Measurements from ENCODE around the gene CDADC1. TPM values are rescaled to one million over a fixed set of nuclear protein-coding genes. Genes with fewer than 3 reads are reported as not detected.
A peak's percentile ranks its signal among the peaks of the same experiment; 100 is the strongest.

CDADC1 gene
- total RNA-seq, 1 experiment from 2014 or later = 4.0 TPM

DNA sequence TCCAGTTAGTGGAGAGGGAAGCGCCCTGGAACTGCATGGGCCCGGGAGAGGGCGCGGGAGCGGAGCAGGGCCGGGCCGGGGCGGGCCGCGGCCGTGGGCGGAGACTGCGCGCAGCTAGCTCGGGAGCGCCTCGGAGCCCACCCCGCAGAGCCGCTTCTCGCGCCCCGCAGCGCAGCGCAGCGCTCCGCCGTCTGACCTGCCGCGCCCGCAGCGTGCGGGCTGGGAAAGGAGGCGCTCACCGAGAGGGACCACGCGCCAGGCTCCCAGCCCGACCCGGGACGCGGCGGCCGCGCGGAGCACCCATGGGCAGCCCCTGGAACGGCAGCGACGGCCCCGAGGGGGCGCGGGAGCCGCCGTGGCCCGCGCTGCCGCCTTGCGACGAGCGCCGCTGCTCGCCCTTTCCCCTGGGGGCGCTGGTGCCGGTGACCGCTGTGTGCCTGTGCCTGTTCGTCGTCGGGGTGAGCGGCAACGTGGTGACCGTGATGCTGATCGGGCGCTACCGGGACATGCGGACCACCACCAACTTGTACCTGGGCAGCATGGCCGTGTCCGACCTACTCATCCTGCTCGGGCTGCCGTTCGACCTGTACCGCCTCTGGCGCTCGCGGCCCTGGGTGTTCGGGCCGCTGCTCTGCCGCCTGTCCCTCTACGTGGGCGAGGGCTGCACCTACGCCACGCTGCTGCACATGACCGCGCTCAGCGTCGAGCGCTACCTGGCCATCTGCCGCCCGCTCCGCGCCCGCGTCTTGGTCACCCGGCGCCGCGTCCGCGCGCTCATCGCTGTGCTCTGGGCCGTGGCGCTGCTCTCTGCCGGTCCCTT, 27.5 kb upstream of the CDADC1 start, which contains the start of gene MLNR:
Gene MLNR (plus strand): TSS at position 303 of the 820 bp plus-strand sequence. CDS start 0 bp downstream, at position 303.
- H3K36me3 Mint-ChIP-seq = 0 out of 2 replicates have a peak, but pooled peaks cover 3% of the 10 kb centered on the region
- peaks cover 25% of the 10 kb centered on the region for H3K4me1 Mint-ChIP-seq
- peaks cover 94% of the 10 kb centered on the region for H3K27me3 Mint-ChIP-seq (ENCODE audit: low read depth)
- peak; percentile 64 for DNase-seq (ENCODE audit: low spot score)
- ATAC-seq = peak; percentile 76
- ChIA-PET POLR2A (no interaction called here), CTCF (interaction anchor here (1.0 to 1.2 kb wide), 4 partner anchors 9 to 61 kb away, joined by 3 to 4 read pairs (median 4); partner anchors contain the start of gene CDADC1)
- H3K27ac Mint-ChIP-seq = no peak within 1 kb of the TSS
- H3K9me3 Mint-ChIP-seq = no peaks in the 10 kb centered on the region
- peak within 1 kb of the TSS; percentile 69 for H3K4me3 Mint-ChIP-seq
- TF ChIP-seq, protein P1, sequence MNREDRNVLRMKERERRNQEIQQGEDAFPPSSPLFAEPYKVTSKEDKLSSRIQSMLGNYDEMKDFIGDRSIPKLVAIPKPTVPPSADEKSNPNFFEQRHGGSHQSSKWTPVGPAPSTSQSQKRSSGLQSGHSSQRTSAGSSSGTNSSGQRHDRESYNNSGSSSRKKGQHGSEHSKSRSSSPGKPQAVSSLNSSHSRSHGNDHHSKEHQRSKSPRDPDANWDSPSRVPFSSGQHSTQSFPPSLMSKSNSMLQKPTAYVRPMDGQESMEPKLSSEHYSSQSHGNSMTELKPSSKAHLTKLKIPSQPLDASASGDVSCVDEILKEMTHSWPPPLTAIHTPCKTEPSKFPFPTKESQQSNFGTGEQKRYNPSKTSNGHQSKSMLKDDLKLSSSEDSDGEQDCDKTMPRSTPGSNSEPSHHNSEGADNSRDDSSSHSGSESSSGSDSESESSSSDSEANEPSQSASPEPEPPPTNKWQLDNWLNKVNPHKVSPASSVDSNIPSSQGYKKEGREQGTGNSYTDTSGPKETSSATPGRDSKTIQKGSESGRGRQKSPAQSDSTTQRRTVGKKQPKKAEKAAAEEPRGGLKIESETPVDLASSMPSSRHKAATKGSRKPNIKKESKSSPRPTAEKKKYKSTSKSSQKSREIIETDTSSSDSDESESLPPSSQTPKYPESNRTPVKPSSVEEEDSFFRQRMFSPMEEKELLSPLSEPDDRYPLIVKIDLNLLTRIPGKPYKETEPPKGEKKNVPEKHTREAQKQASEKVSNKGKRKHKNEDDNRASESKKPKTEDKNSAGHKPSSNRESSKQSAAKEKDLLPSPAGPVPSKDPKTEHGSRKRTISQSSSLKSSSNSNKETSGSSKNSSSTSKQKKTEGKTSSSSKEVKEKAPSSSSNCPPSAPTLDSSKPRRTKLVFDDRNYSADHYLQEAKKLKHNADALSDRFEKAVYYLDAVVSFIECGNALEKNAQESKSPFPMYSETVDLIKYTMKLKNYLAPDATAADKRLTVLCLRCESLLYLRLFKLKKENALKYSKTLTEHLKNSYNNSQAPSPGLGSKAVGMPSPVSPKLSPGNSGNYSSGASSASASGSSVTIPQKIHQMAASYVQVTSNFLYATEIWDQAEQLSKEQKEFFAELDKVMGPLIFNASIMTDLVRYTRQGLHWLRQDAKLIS (CRISPR knock-in tag; IDR thresholded peaks at IDR 0.05; ENCODE audit: borderline replicate concordance) = no peak
- TF ChIP-seq, protein P2, sequence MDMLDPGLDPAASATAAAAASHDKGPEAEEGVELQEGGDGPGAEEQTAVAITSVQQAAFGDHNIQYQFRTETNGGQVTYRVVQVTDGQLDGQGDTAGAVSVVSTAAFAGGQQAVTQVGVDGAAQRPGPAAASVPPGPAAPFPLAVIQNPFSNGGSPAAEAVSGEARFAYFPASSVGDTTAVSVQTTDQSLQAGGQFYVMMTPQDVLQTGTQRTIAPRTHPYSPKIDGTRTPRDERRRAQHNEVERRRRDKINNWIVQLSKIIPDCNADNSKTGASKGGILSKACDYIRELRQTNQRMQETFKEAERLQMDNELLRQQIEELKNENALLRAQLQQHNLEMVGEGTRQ (CRISPR knock-in tag; IDR thresholded peaks at IDR 0.05) = no peak
- TF ChIP-seq TP53 (CRISPR knock-in tag; IDR thresholded peaks at IDR 0.05) (0 out of 2 replicates have a peak, but pooled peaks have one; percentile 51), CREM (CRISPR knock-in tag; IDR thresholded peaks at IDR 0.05) (peak; percentile 45; the same call in 1 of the 2 replicates), JAZF1 (CRISPR knock-in tag; IDR thresholded peaks at IDR 0.05) (no peak), ZNF396 (CRISPR knock-in tag; IDR thresholded peaks at IDR 0.05; ENCODE audit: borderline replicate concordance) (no peak), RELA (CRISPR knock-in tag; IDR thresholded peaks at IDR 0.05; ENCODE audit: borderline replicate concordance) (peak; percentile 21; the same call in 1 of the 2 replicates), MXD4 (CRISPR knock-in tag; IDR thresholded peaks at IDR 0.05; ENCODE audit: borderline replicate concordance) (no peak), OVOL2 (CRISPR knock-in tag; IDR thresholded peaks at IDR 0.05; ENCODE audit: borderline replicate concordance) (no peak), ZNF671 (CRISPR knock-in tag; IDR thresholded peaks at IDR 0.05) (no peak), ZNF317 (CRISPR knock-in tag; IDR thresholded peaks at IDR 0.05; ENCODE audit: borderline replicate concordance, low read depth) (0 out of 2 replicates have a peak, but pooled peaks have one; percentile 33), NFYB (CRISPR knock-in tag; conservative IDR thresholded peaks at IDR 0.05; ENCODE audit: low read depth) (peak; percentile 3; the same call in 1 of the 2 replicates), NR1H2 (CRISPR knock-in tag; IDR thresholded peaks at IDR 0.05) (no peak; the same call in 1 of the 2 replicates)
- TF ChIP-seq, protein P3, sequence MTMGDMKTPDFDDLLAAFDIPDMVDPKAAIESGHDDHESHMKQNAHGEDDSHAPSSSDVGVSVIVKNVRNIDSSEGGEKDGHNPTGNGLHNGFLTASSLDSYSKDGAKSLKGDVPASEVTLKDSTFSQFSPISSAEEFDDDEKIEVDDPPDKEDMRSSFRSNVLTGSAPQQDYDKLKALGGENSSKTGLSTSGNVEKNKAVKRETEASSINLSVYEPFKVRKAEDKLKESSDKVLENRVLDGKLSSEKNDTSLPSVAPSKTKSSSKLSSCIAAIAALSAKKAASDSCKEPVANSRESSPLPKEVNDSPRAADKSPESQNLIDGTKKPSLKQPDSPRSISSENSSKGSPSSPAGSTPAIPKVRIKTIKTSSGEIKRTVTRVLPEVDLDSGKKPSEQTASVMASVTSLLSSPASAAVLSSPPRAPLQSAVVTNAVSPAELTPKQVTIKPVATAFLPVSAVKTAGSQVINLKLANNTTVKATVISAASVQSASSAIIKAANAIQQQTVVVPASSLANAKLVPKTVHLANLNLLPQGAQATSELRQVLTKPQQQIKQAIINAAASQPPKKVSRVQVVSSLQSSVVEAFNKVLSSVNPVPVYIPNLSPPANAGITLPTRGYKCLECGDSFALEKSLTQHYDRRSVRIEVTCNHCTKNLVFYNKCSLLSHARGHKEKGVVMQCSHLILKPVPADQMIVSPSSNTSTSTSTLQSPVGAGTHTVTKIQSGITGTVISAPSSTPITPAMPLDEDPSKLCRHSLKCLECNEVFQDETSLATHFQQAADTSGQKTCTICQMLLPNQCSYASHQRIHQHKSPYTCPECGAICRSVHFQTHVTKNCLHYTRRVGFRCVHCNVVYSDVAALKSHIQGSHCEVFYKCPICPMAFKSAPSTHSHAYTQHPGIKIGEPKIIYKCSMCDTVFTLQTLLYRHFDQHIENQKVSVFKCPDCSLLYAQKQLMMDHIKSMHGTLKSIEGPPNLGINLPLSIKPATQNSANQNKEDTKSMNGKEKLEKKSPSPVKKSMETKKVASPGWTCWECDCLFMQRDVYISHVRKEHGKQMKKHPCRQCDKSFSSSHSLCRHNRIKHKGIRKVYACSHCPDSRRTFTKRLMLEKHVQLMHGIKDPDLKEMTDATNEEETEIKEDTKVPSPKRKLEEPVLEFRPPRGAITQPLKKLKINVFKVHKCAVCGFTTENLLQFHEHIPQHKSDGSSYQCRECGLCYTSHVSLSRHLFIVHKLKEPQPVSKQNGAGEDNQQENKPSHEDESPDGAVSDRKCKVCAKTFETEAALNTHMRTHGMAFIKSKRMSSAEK (CRISPR knock-in tag; IDR thresholded peaks at IDR 0.05; ENCODE audit: borderline replicate concordance) = no peak
- TF ChIP-seq, protein P4, sequence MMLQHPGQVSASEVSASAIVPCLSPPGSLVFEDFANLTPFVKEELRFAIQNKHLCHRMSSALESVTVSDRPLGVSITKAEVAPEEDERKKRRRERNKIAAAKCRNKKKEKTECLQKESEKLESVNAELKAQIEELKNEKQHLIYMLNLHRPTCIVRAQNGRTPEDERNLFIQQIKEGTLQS (CRISPR knock-in tag; conservative IDR thresholded peaks at IDR 0.05) = peak; percentile 76; the same call in 1 of the 2 replicates
- TF ChIP-seq, protein P5, sequence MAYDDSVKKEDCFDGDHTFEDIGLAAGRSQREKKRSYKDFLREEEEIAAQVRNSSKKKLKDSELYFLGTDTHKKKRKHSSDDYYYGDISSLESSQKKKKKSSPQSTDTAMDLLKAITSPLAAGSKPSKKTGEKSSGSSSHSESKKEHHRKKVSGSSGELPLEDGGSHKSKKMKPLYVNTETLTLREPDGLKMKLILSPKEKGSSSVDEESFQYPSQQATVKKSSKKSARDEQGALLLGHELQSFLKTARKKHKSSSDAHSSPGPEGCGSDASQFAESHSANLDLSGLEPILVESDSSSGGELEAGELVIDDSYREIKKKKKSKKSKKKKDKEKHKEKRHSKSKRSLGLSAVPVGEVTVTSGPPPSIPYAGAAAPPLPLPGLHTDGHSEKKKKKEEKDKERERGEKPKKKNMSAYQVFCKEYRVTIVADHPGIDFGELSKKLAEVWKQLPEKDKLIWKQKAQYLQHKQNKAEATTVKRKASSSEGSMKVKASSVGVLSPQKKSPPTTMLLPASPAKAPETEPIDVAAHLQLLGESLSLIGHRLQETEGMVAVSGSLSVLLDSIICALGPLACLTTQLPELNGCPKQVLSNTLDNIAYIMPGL (CRISPR knock-in tag; IDR thresholded peaks at IDR 0.05) = peak; percentile 90
- TF ChIP-seq, protein P6, sequence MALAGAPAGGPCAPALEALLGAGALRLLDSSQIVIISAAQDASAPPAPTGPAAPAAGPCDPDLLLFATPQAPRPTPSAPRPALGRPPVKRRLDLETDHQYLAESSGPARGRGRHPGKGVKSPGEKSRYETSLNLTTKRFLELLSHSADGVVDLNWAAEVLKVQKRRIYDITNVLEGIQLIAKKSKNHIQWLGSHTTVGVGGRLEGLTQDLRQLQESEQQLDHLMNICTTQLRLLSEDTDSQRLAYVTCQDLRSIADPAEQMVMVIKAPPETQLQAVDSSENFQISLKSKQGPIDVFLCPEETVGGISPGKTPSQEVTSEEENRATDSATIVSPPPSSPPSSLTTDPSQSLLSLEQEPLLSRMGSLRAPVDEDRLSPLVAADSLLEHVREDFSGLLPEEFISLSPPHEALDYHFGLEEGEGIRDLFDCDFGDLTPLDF (CRISPR knock-in tag; IDR thresholded peaks at IDR 0.05) = peak; percentile 89; the same call in 1 of the 2 replicates
- TF ChIP-seq, protein P7, sequence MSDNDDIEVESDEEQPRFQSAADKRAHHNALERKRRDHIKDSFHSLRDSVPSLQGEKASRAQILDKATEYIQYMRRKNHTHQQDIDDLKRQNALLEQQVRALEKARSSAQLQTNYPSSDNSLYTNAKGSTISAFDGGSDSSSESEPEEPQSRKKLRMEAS (CRISPR knock-in tag; IDR thresholded peaks at IDR 0.05) = peak; percentile 97
- TF ChIP-seq, protein P8, sequence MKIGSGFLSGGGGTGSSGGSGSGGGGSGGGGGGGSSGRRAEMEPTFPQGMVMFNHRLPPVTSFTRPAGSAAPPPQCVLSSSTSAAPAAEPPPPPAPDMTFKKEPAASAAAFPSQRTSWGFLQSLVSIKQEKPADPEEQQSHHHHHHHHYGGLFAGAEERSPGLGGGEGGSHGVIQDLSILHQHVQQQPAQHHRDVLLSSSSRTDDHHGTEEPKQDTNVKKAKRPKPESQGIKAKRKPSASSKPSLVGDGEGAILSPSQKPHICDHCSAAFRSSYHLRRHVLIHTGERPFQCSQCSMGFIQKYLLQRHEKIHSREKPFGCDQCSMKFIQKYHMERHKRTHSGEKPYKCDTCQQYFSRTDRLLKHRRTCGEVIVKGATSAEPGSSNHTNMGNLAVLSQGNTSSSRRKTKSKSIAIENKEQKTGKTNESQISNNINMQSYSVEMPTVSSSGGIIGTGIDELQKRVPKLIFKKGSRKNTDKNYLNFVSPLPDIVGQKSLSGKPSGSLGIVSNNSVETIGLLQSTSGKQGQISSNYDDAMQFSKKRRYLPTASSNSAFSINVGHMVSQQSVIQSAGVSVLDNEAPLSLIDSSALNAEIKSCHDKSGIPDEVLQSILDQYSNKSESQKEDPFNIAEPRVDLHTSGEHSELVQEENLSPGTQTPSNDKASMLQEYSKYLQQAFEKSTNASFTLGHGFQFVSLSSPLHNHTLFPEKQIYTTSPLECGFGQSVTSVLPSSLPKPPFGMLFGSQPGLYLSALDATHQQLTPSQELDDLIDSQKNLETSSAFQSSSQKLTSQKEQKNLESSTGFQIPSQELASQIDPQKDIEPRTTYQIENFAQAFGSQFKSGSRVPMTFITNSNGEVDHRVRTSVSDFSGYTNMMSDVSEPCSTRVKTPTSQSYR (CRISPR knock-in tag; IDR thresholded peaks at IDR 0.05) = 0 out of 2 replicates have a peak, but pooled peaks have one; percentile 59

Data from WTC11 (cell line).